Measurements from ENCODE around the gene OR52N4.
"Not testable (repeated sequence)": the region's sequence is repeated elsewhere in the genome, so short reads cannot be mapped to it uniquely, and the experiment has no call there.

OR52N4 gene

DNA sequence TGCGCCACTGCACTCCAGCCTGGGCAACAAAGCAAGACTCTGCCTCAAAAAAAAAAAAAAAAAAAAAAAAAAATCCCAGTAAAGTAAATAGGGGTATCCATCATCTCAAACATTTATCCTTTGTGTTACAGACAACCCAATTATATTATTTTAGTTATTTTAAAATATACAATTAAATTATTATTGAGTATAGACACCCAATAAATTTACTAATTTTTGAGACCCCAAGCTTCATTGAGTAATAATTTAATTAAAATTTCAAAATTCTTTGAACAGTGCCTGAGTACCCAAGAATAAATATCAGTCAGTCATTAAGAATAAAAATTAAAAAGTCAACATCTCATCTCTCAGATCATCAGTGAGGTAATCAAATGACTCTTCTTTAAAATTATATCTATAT, at the start of gene OR52N4:
TSS of gene OR52N4 (plus strand) at position 301 of the 400 bp plus-strand sequence. CDS start 498 bp downstream, outside the sequence.
- DNase-seq (ENCODE audit: low read depth, low spot score): no peak

DNA sequence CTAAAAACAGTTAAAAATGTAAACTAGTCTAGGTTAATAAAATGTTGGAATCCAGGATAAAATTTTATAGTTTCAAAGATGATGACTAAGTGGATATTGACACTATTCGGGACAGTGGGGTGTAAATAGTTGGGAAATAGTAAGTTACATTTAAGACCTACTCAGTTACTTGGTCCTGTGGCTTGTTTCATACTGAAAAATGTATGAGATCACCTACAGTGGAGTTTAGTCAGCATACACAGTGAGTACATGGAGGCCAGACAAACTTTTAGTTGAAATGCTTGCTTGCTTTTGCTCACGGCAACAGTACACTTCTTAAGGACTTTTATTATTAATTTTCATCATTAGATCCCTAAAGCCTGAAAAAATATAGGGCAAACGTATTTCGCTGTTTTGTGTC, 48.4 kb upstream of the OR52N4 start:
- no peak for DNase-seq (ENCODE audit: low read depth, low spot score)

DNA sequence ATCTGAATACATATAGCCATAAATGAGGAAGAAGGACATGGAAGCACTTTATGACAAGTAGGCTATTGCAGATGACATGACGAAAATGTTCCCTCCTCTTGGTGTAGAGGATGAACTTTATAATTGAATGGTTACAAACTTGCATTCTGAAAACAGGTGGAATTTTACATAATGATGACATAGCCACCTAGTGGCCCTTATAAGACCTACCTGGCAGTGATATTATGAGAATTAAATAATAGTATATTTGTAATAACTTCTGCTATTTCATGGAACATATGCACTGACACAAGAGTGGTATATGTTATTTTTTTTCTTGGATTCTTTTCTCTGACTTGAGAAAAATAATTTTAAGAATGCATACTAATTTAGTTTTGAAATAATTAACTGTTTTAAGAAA, 41.5 kb upstream of the OR52N4 start:
- no peak for DNase-seq (ENCODE audit: low read depth, low spot score)

DNA sequence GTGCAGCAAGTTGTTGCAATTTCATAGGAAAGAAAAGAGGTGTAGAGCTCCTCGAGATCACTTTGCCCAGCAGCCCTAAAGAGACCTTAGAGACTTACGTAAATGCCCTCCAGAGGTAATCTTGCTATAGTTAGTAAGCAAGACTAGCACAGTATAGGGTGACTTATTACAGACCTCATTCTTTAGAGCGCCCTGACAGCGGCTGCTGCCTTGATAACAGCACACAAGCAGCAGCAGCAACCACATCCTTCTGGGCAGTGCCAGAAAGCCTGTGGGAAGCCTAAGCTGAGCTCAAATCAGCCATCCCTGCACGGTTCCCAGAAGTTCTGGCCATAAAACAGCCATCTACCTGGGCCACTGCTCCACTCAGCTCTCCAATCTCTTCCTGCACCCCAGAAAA, 40.3 kb upstream of the OR52N4 start:
- no peak for DNase-seq (ENCODE audit: low read depth, low spot score)

DNA sequence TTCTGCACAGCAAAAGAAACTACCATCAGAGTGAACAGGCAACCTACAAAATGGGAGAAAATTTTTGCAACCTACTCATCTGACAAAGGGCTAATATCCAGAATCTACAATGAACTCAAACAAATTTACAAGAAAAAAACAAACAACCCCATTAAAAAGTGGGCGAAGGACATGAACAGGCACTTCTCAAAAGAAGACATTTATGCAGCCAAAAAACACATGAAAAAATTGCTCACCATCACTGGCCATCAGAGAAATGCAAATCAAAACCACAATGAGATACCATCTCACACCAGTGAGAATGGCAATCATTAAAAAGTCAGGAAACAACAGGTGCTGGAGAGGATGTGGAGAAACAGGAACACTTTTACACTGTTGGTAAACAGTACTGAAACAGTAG, 37.5 kb upstream of the OR52N4 start:
- not testable (repeated sequence) for DNase-seq (ENCODE audit: low read depth, low spot score)

DNA sequence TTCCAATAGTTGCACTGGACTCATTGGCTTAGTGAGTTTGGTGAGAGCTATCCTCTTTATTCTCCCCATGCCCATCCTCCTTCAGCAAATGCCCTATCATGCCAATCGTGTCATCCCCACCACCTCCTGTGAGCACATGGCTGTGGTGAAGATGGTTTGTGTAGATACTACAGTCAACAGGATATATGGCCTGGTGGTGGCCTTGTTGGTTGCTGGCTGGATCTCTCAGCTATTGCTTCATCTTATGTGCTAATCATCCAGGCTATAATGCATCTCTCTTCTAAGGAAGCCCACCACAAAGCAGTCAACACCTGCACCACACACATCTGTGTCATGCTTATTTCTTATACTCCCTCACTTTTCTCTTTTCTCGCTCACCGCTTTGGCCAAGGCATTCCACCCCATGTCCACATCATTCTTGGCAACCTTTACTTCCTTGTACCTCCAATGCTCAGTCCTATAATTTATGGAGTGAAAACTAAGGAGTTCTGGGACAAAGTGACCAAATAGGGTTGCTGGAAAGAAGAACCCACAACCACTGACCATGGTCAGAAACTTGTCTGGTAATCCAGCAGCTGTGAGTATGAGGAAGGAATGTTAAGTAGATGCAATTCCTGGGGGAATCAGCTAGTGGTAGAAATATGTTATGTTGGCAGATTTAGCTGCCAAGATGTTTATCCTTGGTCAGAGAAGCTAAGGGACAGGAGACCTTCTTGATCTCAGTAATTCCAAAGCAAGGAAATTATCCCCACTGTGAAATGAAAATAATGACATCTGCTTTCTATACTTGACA, 34.1 kb upstream of the OR52N4 start:
- DNase-seq (ENCODE audit: low read depth, low spot score): no peak

DNA sequence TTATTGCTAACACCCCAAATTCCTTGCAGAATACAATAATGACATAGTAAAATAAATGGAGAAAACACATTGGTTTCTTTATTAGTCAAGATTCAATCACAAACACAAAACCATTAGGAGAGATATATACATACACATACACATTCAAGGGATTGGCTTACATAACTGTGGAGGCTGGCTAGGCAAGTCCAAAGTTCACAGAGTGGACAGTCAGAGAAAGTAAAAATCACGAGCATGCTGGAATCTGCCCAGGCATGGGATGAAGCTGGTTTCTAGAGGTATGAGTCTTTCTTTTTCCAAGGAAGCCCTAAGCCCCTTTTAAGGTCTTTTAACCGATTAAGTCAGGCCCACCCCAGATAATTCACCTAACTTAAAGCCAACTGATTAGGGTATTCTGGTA, 31.4 kb upstream of the OR52N4 start:
- no peak for DNase-seq (ENCODE audit: low read depth, low spot score)

DNA sequence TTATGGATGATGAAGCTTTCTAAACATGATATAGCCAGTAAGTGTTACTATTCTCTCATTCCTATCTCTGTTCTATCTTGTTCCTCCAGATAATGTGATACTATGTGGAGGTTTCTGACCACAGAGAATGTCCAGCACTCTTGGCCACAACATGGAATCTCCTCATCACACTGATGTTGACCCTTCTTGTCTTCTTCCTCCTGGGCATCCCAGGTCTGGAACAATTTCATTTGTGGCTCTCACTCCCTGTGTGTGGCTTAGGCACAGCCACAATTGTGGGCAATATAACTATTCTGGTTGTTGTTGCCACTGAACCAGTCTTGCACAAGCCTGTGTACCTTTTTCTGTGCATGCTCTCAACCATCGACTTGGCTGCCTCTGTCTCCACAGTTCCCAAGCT, 27.7 kb upstream of the OR52N4 start:
- DNase-seq (ENCODE audit: low read depth, low spot score): no peak

DNA sequence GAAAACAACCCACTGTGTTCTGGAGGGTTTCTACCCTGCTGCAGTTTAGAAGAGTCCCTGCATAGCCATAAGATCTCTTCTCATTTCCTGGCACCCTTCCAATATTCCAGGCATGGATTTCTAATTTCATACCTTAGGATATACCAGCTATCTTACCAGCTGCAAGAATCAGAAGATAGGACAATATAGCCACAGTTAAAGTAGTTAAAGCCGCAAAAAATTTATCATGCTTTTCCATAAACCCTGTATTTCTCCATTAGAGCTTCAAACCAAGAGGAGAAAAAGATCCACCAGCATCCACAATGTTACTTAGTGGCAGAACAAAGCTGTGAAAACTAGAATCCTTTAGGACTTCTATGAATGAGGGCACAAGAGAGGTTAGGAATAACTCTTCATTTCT, 26.4 kb upstream of the OR52N4 start:
- DNase-seq (ENCODE audit: low read depth, low spot score): no peak

DNA sequence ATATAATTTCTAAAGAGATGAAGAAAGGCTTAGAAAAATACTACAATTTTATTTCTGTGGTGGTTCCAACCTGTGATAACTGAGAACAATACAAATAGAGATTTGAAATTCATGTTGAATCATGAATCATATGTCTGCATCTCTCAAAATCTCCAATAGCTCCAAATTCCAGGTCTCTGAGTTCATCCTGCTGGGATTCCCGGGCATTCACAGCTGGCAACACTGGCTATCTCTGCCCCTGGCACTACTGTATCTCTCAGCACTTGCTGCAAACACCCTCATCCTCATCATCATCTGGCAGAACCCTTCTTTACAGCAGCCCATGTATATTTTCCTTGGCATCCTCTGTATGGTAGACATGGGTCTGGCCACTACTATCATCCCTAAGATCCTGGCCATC, 17.6 kb upstream of the OR52N4 start, which contains the start of gene OR56B1:
TSS of gene OR56B1 (plus strand) at position 53 of the 400 bp plus-strand sequence. CDS start at position 122, 69 bp downstream.
- DNase-seq (ENCODE audit: low read depth, low spot score): no peak

DNA sequence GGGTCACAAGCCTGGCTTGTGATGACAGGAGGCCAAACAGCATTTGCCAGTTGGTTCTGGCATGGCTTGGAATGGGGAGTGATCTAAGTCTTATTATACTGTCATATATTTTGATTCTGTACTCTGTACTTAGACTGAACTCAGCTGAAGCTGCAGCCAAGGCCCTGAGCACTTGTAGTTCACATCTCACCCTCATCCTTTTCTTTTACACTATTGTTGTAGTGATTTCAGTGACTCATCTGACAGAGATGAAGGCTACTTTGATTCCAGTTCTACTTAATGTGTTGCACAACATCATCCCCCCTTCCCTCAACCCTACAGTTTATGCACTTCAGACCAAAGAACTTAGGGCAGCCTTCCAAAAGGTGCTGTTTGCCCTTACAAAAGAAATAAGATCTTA, 17.0 kb upstream of the OR52N4 start:
- no peak for DNase-seq (ENCODE audit: low read depth, low spot score)

DNA sequence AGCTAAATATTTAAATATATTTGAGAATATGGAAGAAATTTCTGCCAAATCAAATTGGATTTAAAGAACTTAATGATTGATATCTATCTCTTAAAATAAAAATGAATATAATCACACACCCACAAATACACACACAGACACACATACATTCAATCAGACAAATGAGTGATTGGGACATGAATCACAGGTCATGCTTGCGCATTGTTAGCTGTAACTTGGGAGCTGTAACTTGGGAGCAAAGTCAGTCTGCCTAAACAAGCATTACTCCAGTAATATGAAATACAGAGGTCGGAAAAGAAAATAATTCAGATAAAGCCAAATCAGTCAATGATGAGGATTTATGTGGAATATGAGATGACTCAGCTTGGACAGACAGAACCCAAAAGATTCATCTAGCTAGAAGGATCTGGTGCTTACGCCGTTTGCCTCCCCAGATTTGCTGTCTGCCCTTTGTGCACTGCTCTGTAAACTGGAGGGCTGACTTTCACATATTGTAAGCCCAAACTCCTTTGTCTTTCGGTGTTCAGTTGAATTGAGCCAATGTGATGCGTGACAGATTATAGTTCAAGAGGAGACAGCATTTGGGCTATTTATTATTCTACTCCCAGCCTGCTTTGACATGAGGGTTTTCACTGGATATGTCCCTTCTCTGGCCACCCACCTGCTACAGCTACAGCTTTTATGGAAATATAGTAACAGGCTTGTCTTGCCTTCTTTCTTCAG, 16.2 kb upstream of the OR52N4 start:
- no peak for DNase-seq (ENCODE audit: low read depth, low spot score)

DNA sequence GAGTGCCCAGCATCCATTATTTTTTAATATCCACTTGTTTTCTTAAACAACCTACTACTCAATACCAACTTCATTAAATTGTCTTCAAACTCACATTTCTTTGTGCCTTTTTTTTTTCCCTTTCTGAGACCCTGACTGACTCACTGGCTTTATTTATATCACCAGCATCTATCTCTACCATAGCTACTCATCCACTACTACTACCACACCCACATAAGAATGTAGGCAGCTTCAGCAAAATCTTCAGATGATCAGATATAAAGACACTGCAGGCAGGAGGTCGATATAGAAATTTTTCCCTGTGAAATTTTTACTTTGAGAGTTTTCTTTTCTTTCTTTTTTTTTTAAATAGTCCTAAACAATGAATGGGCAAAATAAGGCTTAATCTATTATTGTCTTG, 15.6 kb upstream of the OR52N4 start:
- no peak for DNase-seq (ENCODE audit: low read depth, low spot score)

DNA sequence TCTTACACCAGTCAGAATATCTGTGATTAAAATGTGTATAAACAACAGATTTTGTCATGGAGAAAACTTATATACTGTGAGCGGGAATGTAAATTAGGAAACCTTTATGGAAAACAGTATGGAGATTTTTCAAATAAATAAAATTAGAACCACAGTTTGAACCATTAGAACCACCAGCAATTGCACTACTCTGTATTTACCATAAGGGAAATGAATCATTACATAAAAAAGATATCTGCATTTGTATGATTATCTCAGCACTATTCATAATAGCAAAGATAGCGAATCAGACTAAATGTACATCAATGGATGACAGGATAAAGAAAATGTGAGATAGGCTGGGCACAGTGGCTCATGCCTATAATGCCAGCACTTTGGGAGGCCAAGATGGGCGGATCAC, 7.4 kb upstream of the OR52N4 start:
- DNase-seq (ENCODE audit: low read depth, low spot score): no peak

DNA sequence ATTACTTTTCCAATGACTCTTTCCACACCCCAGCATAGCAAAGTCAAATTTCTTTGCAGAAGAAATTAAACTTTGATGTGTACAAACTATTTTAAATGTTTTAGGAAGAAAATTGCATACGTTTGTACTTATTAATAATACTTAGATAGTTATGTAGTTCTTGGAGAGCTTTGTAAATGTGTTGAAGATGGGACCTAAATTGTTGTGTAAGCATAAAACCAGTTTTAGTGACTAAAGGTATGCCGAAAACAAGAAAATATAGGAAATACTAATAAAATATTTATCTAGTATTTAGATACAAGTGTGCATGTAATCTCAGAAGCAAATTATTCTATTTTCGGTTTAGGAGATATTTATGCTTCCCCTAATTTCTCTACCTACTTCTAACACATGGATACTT, 4.2 kb upstream of the OR52N4 start:
- DNase-seq (ENCODE audit: low read depth, low spot score): no peak

DNA sequence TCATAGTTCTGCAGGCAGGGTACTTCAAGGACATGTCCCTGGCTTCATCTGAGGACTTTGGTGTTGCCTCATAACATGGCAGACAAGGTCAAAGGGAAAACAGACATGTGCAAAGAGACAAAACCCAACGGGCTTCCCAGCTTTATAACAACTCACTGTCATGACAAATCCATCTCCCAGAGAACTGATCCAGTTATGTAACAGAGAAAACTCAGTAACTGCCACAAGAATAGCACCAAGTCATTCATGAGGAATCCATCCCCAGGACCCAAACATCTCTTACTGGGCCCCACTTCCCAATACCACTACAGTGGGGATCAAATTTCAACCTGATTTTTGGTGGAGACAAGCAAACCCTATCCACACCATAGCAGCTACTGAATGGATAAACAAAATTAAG, 13.0 kb downstream of the OR52N4 start:
- DNase-seq (ENCODE audit: low read depth, low spot score): no peak

DNA sequence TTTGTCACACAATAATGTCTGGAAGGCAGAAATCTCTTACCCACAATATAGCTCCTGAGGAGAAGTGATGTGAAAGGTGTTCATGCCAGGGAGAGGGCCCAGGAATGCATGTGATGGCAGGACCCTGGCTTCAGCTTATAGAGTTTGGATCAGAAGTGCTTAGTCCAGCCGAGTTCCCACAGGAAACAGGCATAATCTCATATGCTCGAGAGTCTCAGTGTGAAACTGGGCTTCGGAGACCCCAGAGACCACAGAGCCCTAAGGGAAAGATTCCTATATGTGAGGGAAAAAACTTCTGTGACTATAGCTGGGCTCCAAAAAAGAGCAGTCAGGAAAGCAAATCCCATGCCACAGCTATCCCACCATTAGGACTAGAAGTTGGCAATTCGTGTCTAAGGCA, 29.2 kb downstream of the OR52N4 start, which contains the start of gene OR52N5:
TSS of gene OR52N5 (minus strand) at position 101 of the 400 bp plus-strand sequence. CDS start 4,721 bp downstream, outside the sequence.
- no peak for DNase-seq (ENCODE audit: low read depth, low spot score)

DNA sequence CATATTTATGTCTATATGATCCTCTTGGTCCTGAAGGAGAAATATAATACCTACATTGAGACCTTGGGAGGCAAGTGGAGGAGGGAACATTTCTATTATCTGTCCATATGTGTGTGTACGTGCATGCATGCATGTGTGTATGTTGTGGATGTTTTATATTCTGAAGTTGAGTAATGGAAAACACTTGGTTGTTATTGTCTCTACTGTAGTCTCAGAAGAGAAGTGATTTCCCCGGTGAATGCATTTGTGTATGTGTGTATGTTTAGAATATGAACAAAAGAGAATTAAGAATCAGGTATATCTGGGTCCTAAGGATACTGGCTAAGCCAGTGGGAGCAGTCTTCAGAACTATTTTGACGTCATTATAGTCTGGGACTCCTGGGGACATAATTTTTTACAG, 37.1 kb downstream of the OR52N4 start, which contains the start of gene OR52N1:
TSS of gene OR52N1 (minus strand) at position 101 of the 400 bp plus-strand sequence. CDS start 2,449 bp downstream, outside the sequence.
- no peak for DNase-seq (ENCODE audit: low read depth, low spot score)

DNA sequence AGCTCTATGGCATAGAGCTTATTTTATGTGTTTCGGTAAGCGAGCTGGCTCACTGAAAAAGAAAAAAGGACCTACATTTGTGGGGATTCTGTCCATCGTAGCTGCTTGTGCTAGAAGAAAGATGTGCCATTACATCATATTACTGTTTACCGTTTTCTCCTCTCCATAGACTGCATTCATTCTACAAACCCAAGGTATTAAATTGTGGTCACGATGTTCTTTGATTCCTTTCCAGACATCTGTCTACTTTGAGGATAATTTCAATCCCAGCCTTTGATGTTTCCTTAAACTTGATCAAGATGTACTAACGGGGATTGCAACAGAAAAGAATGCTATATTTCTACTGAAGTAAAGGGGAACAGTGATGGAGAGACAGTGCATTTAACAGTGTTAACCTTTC, 42.5 kb downstream of the OR52N4 start:
- DNase-seq (ENCODE audit: low read depth, low spot score): no peak

DNA sequence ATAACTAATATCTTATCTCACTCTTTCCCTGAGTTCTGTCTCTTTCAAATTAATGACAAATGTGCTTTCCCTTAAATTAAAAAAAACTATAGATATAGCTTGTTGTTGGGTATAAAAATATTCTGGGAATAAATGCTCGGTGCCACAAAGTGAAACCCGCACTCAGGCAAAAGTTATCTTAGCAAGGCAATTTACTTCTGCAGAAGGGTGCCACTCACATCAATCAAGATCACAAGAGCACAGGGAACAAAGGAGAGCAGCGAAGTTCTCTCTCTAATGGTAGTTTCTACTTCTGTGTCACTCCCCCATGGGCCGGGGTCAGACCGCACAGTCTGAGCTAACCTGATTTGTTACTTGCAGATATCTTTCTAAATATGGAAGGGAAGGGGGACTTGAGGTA, 49.9 kb downstream of the OR52N4 start:
- no peak for DNase-seq (ENCODE audit: low read depth, low spot score)

Data from brain pericyte (primary cell).